GM10266 (cell line): ENCODE measurements around the gene STN1.

Experiments used
- DNase-seq: peaks from one replicate; pipeline ENCODE4 v3.0.0; 2012; ENCODE audit errors: extremely low spot score
- TF ChIP-seq, protein P1 (sequence below): IDR thresholded peaks from 2 replicates; pipeline ENCODE4 v1.5.1; 2012; ENCODE audit warnings: mild to moderate bottlenecking, low read depth; ENCODE audit not compliant: control insufficient read depth, insufficient read depth; ENCODE audit errors: missing control alignments

The STN1 gene

DNA sequence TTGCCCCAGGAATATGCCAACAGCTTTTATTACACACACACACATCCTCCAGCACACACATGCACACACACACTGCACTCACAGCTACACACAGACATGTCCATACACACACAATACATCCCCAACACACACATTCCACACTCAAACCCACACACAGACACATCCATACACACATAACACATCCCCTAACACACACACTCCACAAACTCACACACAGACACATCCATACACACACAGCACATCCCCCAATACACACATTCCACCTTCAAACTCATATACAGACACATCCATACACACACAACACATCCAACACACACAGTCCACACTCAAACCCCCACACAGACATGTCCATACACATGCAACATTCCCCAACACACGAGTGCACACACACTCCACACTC lies 81.7 kb downstream of the STN1 start:
- no peak for DNase-seq
- TF ChIP-seq, protein P1, sequence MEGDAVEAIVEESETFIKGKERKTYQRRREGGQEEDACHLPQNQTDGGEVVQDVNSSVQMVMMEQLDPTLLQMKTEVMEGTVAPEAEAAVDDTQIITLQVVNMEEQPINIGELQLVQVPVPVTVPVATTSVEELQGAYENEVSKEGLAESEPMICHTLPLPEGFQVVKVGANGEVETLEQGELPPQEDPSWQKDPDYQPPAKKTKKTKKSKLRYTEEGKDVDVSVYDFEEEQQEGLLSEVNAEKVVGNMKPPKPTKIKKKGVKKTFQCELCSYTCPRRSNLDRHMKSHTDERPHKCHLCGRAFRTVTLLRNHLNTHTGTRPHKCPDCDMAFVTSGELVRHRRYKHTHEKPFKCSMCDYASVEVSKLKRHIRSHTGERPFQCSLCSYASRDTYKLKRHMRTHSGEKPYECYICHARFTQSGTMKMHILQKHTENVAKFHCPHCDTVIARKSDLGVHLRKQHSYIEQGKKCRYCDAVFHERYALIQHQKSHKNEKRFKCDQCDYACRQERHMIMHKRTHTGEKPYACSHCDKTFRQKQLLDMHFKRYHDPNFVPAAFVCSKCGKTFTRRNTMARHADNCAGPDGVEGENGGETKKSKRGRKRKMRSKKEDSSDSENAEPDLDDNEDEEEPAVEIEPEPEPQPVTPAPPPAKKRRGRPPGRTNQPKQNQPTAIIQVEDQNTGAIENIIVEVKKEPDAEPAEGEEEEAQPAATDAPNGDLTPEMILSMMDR = no peak

GRCh38 chr10:103835096-103836050 lies 82.6 kb downstream of the STN1 start:
- no peak for DNase-seq
- TF ChIP-seq, protein P1 = no peak

GRCh38 chr10:103834436-103835095 lies 83.4 kb downstream of the STN1 start:
- DNase-seq = no peak
- TF ChIP-seq, protein P1 = no peak

GRCh38 chr10:103833731-103834365 lies 84.1 kb downstream of the STN1 start:
- TF ChIP-seq, protein P1 = no peak
- no peak for DNase-seq

DNA sequence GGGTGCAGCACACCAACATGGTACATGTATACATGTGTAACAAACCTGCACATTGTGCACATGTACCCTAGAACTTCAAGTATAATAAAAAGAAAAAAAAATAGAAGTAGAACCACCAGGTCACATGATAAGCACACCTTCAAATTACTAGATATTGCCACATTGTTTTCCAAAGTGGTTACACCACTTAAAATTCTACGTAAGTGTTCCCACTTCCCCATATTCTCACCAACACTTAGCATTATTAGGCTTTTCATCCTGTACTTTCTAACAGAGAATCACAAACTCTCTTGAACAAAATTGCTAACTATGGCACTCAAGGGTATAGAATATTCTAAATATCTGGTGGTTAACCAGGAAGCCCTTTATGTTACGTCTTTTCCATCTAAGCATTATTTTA lies 85.2 kb downstream of the STN1 start:
- TF ChIP-seq, protein P1 = no peak
- DNase-seq = no peak
